HEK293 (cell line): Measurements from ENCODE around the gene CAMK2B.

ENCODE experiments used
- CTCF ChIA-PET: fragments of 350-600 bp; formaldehyde crosslinking; extraction: SDS; loops from one replicate; lab custom pipeline; 2021; ENCODE audit warnings: antibody characterized with exemption; lab: Yijun Ruan, JAX
- POLR2A ChIA-PET: fragments of 300-600 bp; formaldehyde crosslinking; extraction: SDS; loops from one replicate; lab custom pipeline; 2020; ENCODE audit warnings: antibody characterized with exemption, inconsistent platforms; lab: Yijun Ruan, JAX
- H3K27ac ChIP-seq: fragments of 200-500 bp; sonication (Bioruptor generic); 2 replicates; pipeline ENCODE4 v1.5.1; 2014; ENCODE audit warnings: low read depth, low read length, control low read depth, inconsistent platforms; ENCODE audit errors: extremely low read depth
- H3K36me3 ChIP-seq, 2 experiments: fragments of 200-500 bp in 1 of 2; sonication (Bioruptor generic) in 1 of 2; 1 replicate in 1 of 2; 2 replicates in 1 of 2; pipeline ENCODE4 v1.5.1; 2014 to 2017; ENCODE audit warnings: inconsistent platforms in 2 of 2, low read length in 2 of 2; ENCODE audit not compliant: control insufficient read depth in 2 of 2, insufficient read depth in 1 of 2
- H3K4me1 ChIP-seq: fragments of 200-500 bp; sonication (Bioruptor generic); 2 replicates; pipeline ENCODE4 v1.5.1; 2014; ENCODE audit warnings: mild to moderate bottlenecking, low read length, inconsistent platforms; ENCODE audit not compliant: control insufficient read depth, insufficient read depth
- H3K4me3 ChIP-seq: 2 replicates; pipeline ENCODE4 v1.5.1; 2011; ENCODE audit warnings: low read depth, mild to moderate bottlenecking, control low read depth, low read length, moderate library complexity
- H3K9me3 ChIP-seq: fragments of 200-500 bp; sonication (Bioruptor generic); 2 replicates; pipeline ENCODE4 v1.5.1; 2014; ENCODE audit warnings: low read depth, low read length, inconsistent platforms; ENCODE audit not compliant: control insufficient read depth, insufficient read depth
- GLIS1 ChIP-seq: fragments of 450-650 bp; formaldehyde crosslinking; IDR thresholded peaks from 2 replicates; pipeline ENCODE4 v1.5.1; 2016; ENCODE audit warnings: missing biosample characterization, missing genetic modification characterization
- GLIS2 ChIP-seq: fragments of 450-650 bp; formaldehyde crosslinking; IDR thresholded peaks from 2 replicates; pipeline ENCODE4 v1.5.1; 2016; ENCODE audit warnings: missing biosample characterization, missing genetic modification characterization
- HOXC10 ChIP-seq: sonication (generic); formaldehyde crosslinking; IDR thresholded peaks from 2 replicates; pipeline ENCODE4 v1.8.1; 2023; ENCODE audit warnings: mild to moderate bottlenecking, missing genetic modification reagents
- MYNN ChIP-seq: fragments of 450-650 bp; formaldehyde crosslinking; IDR thresholded peaks from 2 replicates; pipeline ENCODE4 v1.5.1; 2016; ENCODE audit warnings: missing biosample characterization, missing genetic modification characterization, borderline replicate concordance
- OVOL3 ChIP-seq: fragments of 450-650 bp; formaldehyde crosslinking; IDR thresholded peaks from 2 replicates; pipeline ENCODE4 v1.5.1; 2016; ENCODE audit warnings: missing biosample characterization, missing genetic modification characterization
- SP7 ChIP-seq: fragments of 450-650 bp; formaldehyde crosslinking; IDR thresholded peaks from 2 replicates; pipeline ENCODE4 v1.5.1; 2016; ENCODE audit warnings: missing biosample characterization, missing genetic modification characterization
- TSHZ1 ChIP-seq: fragments of 450-650 bp; formaldehyde crosslinking; IDR thresholded peaks from 2 replicates; pipeline ENCODE4 v1.5.1; 2016; ENCODE audit warnings: missing biosample characterization, missing genetic modification characterization, borderline replicate concordance
- ZBTB1 ChIP-seq: fragments of 450-650 bp; formaldehyde crosslinking; IDR thresholded peaks from 2 replicates; pipeline ENCODE4 v1.5.1; 2016; ENCODE audit warnings: missing biosample characterization, missing genetic modification characterization
- ZFHX2 ChIP-seq: fragments of 450-650 bp; formaldehyde crosslinking; conservative IDR thresholded peaks from 2 replicates; pipeline ENCODE4 v1.5.1; 2016; ENCODE audit warnings: missing biosample characterization, missing genetic modification characterization
- ZIC2 ChIP-seq: fragments of 450-650 bp; formaldehyde crosslinking; IDR thresholded peaks from 2 replicates; pipeline ENCODE4 v1.5.1; 2016; ENCODE audit warnings: missing biosample characterization, missing genetic modification characterization
- ZNF146 ChIP-seq: fragments of 450-650 bp; formaldehyde crosslinking; IDR thresholded peaks from 2 replicates; pipeline ENCODE4 v1.5.1; 2016; ENCODE audit warnings: missing biosample characterization, missing genetic modification characterization
- ZNF16 ChIP-seq: fragments of 450-650 bp; formaldehyde crosslinking; IDR thresholded peaks from 2 replicates; pipeline ENCODE4 v1.5.1; 2016; ENCODE audit warnings: low read depth, missing biosample characterization, missing genetic modification characterization
- ZNF18 ChIP-seq: fragments of 450-650 bp; formaldehyde crosslinking; IDR thresholded peaks from 2 replicates; pipeline ENCODE4 v1.5.1; 2016; ENCODE audit warnings: missing biosample characterization, missing genetic modification characterization
- ZNF2 ChIP-seq: fragments of 450-650 bp; formaldehyde crosslinking; IDR thresholded peaks from 2 replicates; pipeline ENCODE4 v1.5.1; 2016; ENCODE audit warnings: missing biosample characterization, missing genetic modification characterization
- ZNF223 ChIP-seq: fragments of 450-650 bp; formaldehyde crosslinking; IDR thresholded peaks from 2 replicates; pipeline ENCODE4 v1.5.1; 2016; ENCODE audit warnings: missing biosample characterization, missing genetic modification characterization
- ZNF26 ChIP-seq: fragments of 450-650 bp; formaldehyde crosslinking; IDR thresholded peaks from 2 replicates; pipeline ENCODE4 v1.5.1; 2016; ENCODE audit warnings: missing biosample characterization, missing genetic modification characterization
- ZNF449 ChIP-seq: fragments of 450-650 bp; formaldehyde crosslinking; IDR thresholded peaks from 2 replicates; pipeline ENCODE4 v1.5.1; 2017; ENCODE audit warnings: missing biosample characterization, mild to moderate bottlenecking, missing genetic modification characterization, moderate library complexity
- ZNF544 ChIP-seq: fragments of 450-650 bp; formaldehyde crosslinking; IDR thresholded peaks from 2 replicates; pipeline ENCODE4 v1.5.0; 2017; ENCODE audit warnings: missing biosample characterization, missing genetic modification characterization
- ZNF580 ChIP-seq: fragments of 450-650 bp; formaldehyde crosslinking; IDR thresholded peaks from 2 replicates; pipeline ENCODE4 v1.5.1; 2016; ENCODE audit warnings: missing biosample characterization, missing genetic modification characterization
- ZNF621 ChIP-seq: fragments of 450-650 bp; formaldehyde crosslinking; IDR thresholded peaks from 2 replicates; pipeline ENCODE4 v1.5.1; 2017; ENCODE audit warnings: missing biosample characterization, missing genetic modification characterization
- ZNF670 ChIP-seq: fragments of 450-650 bp; formaldehyde crosslinking; IDR thresholded peaks from 2 replicates; pipeline ENCODE4 v1.5.1; 2016; ENCODE audit warnings: missing biosample characterization, missing genetic modification characterization, low read depth
- ZNF704 ChIP-seq: fragments of 450-650 bp; formaldehyde crosslinking; IDR thresholded peaks from 2 replicates; pipeline ENCODE4 v1.5.1; 2016; ENCODE audit warnings: missing biosample characterization, missing genetic modification characterization
- ZSCAN23 ChIP-seq: fragments of 450-650 bp; formaldehyde crosslinking; IDR thresholded peaks from 2 replicates; pipeline ENCODE4 v1.5.1; 2016; ENCODE audit warnings: missing biosample characterization, missing genetic modification characterization

The CAMK2B gene

GRCh38 chr7:44368455-44368854, 43.1 kb upstream of the CAMK2B start:
- H3K36me3 ChIP-seq = no peaks in the 10 kb centered on the region
- H3K4me1 ChIP-seq = no peaks in the 10 kb centered on the region
- no peak overlapping the region for H3K27ac ChIP-seq
- POLR2A ChIA-PET = no interaction called here
- no peaks in the 10 kb centered on the region for H3K9me3 ChIP-seq
- CTCF ChIA-PET = interaction anchor here (0.6 to 1.1 kb wide), 3 partner anchors 16 to 127 kb away, joined by 3 read pairs; no protein-coding TSS in a partner anchor
- TF ChIP-seq GLIS1 (tag by site-specific recombination) (no peak), ZNF670 (tag by site-specific recombination) (no peak), SP7 (tag by site-specific recombination) (no peak), ZNF223 (no peak), ZBTB1 (tag by site-specific recombination) (no peak), ZNF146 (no peak), ZNF449 (no peak), HOXC10 (CRISPR knock-in tag) (no peak), ZIC2 (tag by site-specific recombination) (no peak), ZFHX2 (tag by site-specific recombination) (no peak), ZNF18 (tag by site-specific recombination) (no peak), ZNF544 (tag by site-specific recombination) (no peak), OVOL3 (tag by site-specific recombination) (no peak)
- no peak overlapping the region for H3K4me3 ChIP-seq

GRCh38 chr7:44367475-44368043, 42.2 kb upstream of the CAMK2B start:
- no peaks in the 10 kb centered on the region for H3K4me1 ChIP-seq
- no peak overlapping the region for H3K27ac ChIP-seq
- CTCF ChIA-PET = interaction anchor here (0.6 to 0.7 kb wide), 2 partner anchors 17 to 22 kb away, joined by 3 read pairs; no protein-coding TSS in a partner anchor
- POLR2A ChIA-PET = no interaction called here
- H3K36me3 ChIP-seq = no peaks in the 10 kb centered on the region
- no peak for TF ChIP-seq ZNF580
- TF ChIP-seq GLIS2 (tag by site-specific recombination) = no peak
- TF ChIP-seq ZNF621 = no peak
- H3K9me3 ChIP-seq = no peaks in the 10 kb centered on the region
- H3K4me3 ChIP-seq = no peak overlapping the region

GRCh38 chr7:44366986-44367385, 41.6 kb upstream of the CAMK2B start:
- CTCF ChIA-PET = no interaction called here
- POLR2A ChIA-PET = no interaction called here
- TF ChIP-seq ZNF2 (tag by site-specific recombination) = no peak
- TF ChIP-seq ZNF704 (tag by site-specific recombination) = no peak
- no peak for TF ChIP-seq TSHZ1 (tag by site-specific recombination)
- TF ChIP-seq ZIC2 (tag by site-specific recombination) = no peak
- no peak for TF ChIP-seq ZSCAN23 (tag by site-specific recombination)
- no peak for TF ChIP-seq ZNF26 (tag by site-specific recombination)
- no peak for TF ChIP-seq ZNF16 (tag by site-specific recombination)
- TF ChIP-seq MYNN (tag by site-specific recombination) = no peak

More at GRCh38 chr7:44366986-44367385, 41.6 kb upstream of the CAMK2B start:
- Histone ChIP-seq H3K36me3 (no peaks in the 10 kb centered on the region), H3K27ac (no peak overlapping the region), H3K4me3 (no peak overlapping the region), H3K9me3 (no peaks in the 10 kb centered on the region), H3K4me1 (no peaks in the 10 kb centered on the region)
